K562 (cell line): Measurements from ENCODE around the gene SH2D7. TPM values are rescaled to one million over a fixed set of nuclear protein-coding genes. Genes with fewer than 3 reads are reported as not detected.
A peak's percentile ranks its signal among the peaks of the same experiment; 100 is the strongest.

Experiments
- CEBPB ChIP-seq: fragments of 450-650 bp; IDR thresholded peaks from 2 replicates; pipeline ENCODE4 v1.6.1; 2016; ENCODE audit warnings: missing genetic modification characterization, missing compliant biosample characterization
- CREB1 ChIP-seq, 2 experiments: sonication (generic) in 1 of 2; formaldehyde crosslinking in 1 of 2; IDR thresholded peaks; 2 replicates each; pipeline versions ENCODE4 v1.6.1 to v1.8.0; 2012 to 2022; ENCODE audit warnings: inconsistent platforms in 1 of 2, mild to moderate bottlenecking in 1 of 2, missing genetic modification reagents in 1 of 2, moderate library complexity in 1 of 2
- CTBP1 ChIP-seq: fragments of 450-650 bp; IDR thresholded peaks from 2 replicates; pipeline ENCODE4 v1.6.1; 2016; ENCODE audit warnings: borderline replicate concordance
- CXXC5 ChIP-seq: fragments of 250-450 bp; sonication (Bioruptor Pico); IDR thresholded peaks from 2 replicates; pipeline ENCODE4 v1.8.0; 2022; ENCODE audit warnings: inconsistent platforms, mild to moderate bottlenecking, moderate library complexity
- EGR1 ChIP-seq: fragments of 450-650 bp; conservative IDR thresholded peaks from 2 replicates; pipeline ENCODE4 v1.6.1; 2017; ENCODE audit warnings: mild to moderate bottlenecking
- GABPB1 ChIP-seq: sonication (generic); formaldehyde crosslinking; IDR thresholded peaks from 2 replicates; pipeline ENCODE4 v1.8.0; 2022; ENCODE audit warnings: mild to moderate bottlenecking, missing genetic modification reagents
- HMGN3 ChIP-seq: IDR thresholded peaks from 2 replicates; pipeline ENCODE4 v1.6.1; 2011; ENCODE audit warnings: borderline replicate concordance, low read depth, mild to moderate bottlenecking, mixed read lengths, low read length; ENCODE audit not compliant: insufficient read length; ENCODE audit errors: extremely low read depth
- L3MBTL2 ChIP-seq: fragments of 450-650 bp; IDR thresholded peaks from 2 replicates; pipeline ENCODE4 v1.6.1; 2016; ENCODE audit warnings: mild to moderate bottlenecking, moderate library complexity
- NR1H2 ChIP-seq: sonication (generic); formaldehyde crosslinking; IDR thresholded peaks from 2 replicates; pipeline ENCODE4 v1.4.0; 2020; ENCODE audit warnings: mild to moderate bottlenecking, missing genetic modification reagents
- NR2C2 ChIP-seq, 2 experiments: fragments of 200-800 bp in 1 of 2; sonication (Bioruptor generic) in 1 of 2; sonication (generic) in 1 of 2; formaldehyde crosslinking in 1 of 2; IDR thresholded peaks; 2 replicates each; pipeline versions ENCODE4 v1.6.1 to v1.8.0; 2016 to 2022; ENCODE audit warnings: mild to moderate bottlenecking in 1 of 2, missing compliant biosample characterization in 1 of 2, missing genetic modification characterization in 1 of 2, missing genetic modification reagents in 1 of 2
- NRF1 ChIP-seq, 2 experiments: fragments of 450-650 bp; IDR thresholded peaks in 1 of 2; conservative IDR thresholded peaks in 1 of 2; 2 replicates each; pipeline ENCODE4 v1.6.1; 2014; ENCODE audit warnings: mild to moderate bottlenecking in 2 of 2
- RB1 ChIP-seq: fragments of 450-650 bp; IDR thresholded peaks from 2 replicates; pipeline ENCODE4 v1.6.1; 2017; ENCODE audit warnings: low read depth, mild to moderate bottlenecking
- SIX5 ChIP-seq, 2 experiments: IDR thresholded peaks; 2 replicates each; pipeline ENCODE4 v1.6.1; 2011; ENCODE audit warnings: low read length in 2 of 2, borderline replicate concordance in 1 of 2, low read depth in 1 of 2, mild to moderate bottlenecking in 1 of 2, moderate library complexity in 1 of 2; ENCODE audit not compliant: insufficient read depth in 1 of 2
- TRIM25 ChIP-seq: fragments of 450-650 bp; IDR thresholded peaks from 2 replicates; pipeline ENCODE4 v1.7.0; 2016; ENCODE audit warnings: borderline replicate concordance
- XRCC5 ChIP-seq: fragments of 200-400 bp; formaldehyde crosslinking; IDR thresholded peaks from 2 replicates; pipeline ENCODE4 v1.6.1; 2017; ENCODE audit warnings: low read depth, mild to moderate bottlenecking, low read length
- ZBTB11 ChIP-seq, 3 experiments: fragments of 200-800 bp in 1 of 3; fragments of 250-450 bp in 1 of 3; fragments of 450-650 bp in 1 of 3; sonication (Bioruptor Pico) in 1 of 3; sonication (Bioruptor generic) in 1 of 3; formaldehyde crosslinking in 1 of 3; IDR thresholded peaks; 2 replicates each; pipeline versions ENCODE4 v1.6.1 to v1.8.0; 2016 to 2022; ENCODE audit warnings: mild to moderate bottlenecking in 2 of 3, missing genetic modification characterization in 2 of 3, missing compliant biosample characterization in 1 of 3, moderate library complexity in 1 of 3
- ZBTB2 ChIP-seq: fragments of 450-650 bp; IDR thresholded peaks from 2 replicates; pipeline ENCODE4 v1.6.1; 2016; ENCODE audit warnings: antibody characterized with exemption
- ZEB2 ChIP-seq: fragments of 450-650 bp; IDR thresholded peaks from 2 replicates; pipeline ENCODE4 v1.6.1; 2016
- ZFX ChIP-seq: sonication (generic); formaldehyde crosslinking; IDR thresholded peaks from 2 replicates; pipeline ENCODE4 v1.8.0; 2022; ENCODE audit warnings: mild to moderate bottlenecking, missing genetic modification reagents, moderate library complexity
- ZSCAN32 ChIP-seq: fragments of 450-650 bp; formaldehyde crosslinking; IDR thresholded peaks from 2 replicates; pipeline ENCODE4 v1.4.0; 2020; ENCODE audit warnings: mild to moderate bottlenecking, moderate library complexity
- polyA plus RNA-seq, 8 experiments: library from polyadenylated mRNA; depleted of rRNA in 4 of 8; stranded (reverse) in 5 of 8; unstranded in 3 of 8; fragments of >200 nt; fragmentation: Nextera tagmentation in 2 of 8; fragmentation: Illumina TruSeq in 1 of 8; extraction: Ambion mirVana in 2 of 8; extraction: Trizol in 1 of 8; gene quantifications; 2 replicates each; pipeline versions ENCODE4 v1.2.1 to v1.2.3, GENCODE V29; 2011 to 2014; ENCODE audit warnings: inconsistent platforms in 1 of 8, missing spikeins in 1 of 8
- total RNA-seq, 7 experiments: library from RNA; depleted of rRNA in 6 of 7; stranded (reverse); fragments of >200 nt in 6 of 7; fragmentation: Illumina TruSeq in 2 of 7; extraction: Trizol in 2 of 7; gene quantifications; 2 replicates each; pipeline versions ENCODE4 v1.2.1 to v1.2.3, GENCODE V29; 2011 to 2021; ENCODE audit warnings: low replicate concordance in 1 of 7

The SH2D7 gene
- total and polyA plus RNA-seq, 9 of the 15 experiments (the other 6 are each of a cell fraction or from before 2014, with no cell fraction given): not detected

- TF ChIP-seq CTBP1: peak; percentile 76
- 0 out of 2 replicates have a peak, but pooled peaks have one; percentile 39 for TF ChIP-seq ZBTB2
- TF ChIP-seq CXXC5 (CRISPR knock-in tag): peak; percentile 78
- TF ChIP-seq NR1H2 (CRISPR knock-in tag): no peak
- TF ChIP-seq ZBTB11 (CRISPR knock-in tag; IDR thresholded peaks at IDR 0.05): 0 out of 6 replicates have a peak, but pooled peaks of 1 of the 3 experiments have one; percentile 31
- peak; percentile 44; the same call in 1 of the 2 replicates for TF ChIP-seq RB1
- no peak for TF ChIP-seq XRCC5
- peak; percentile 60; the same call in 1 of the 2 replicates for TF ChIP-seq CEBPB (tag)
- TF ChIP-seq NRF1 (conservative IDR thresholded peaks at IDR 0.05 in 1 of 2, IDR thresholded peaks at IDR 0.05 in 1 of 2): peak; percentile 54 to 58; a peak in 2 of 4 replicates
- TF ChIP-seq ZSCAN32: no peak
- TF ChIP-seq SIX5 (IDR thresholded peaks at IDR 0.05; ENCODE audit: borderline replicate concordance in 1 of 2, insufficient read depth in 1 of 2, low read depth in 1 of 2, low read length in 2 of 2): peak in 1 of 2 experiments; percentile 48; a peak in 1 of 4 replicates
- peak; percentile 67; the same call in 1 of the 2 replicates for TF ChIP-seq L3MBTL2
- peak; percentile 60 for TF ChIP-seq HMGN3
- TF ChIP-seq GABPB1 (CRISPR knock-in tag): 0 out of 2 replicates have a peak, but pooled peaks have one; percentile 38
- peak; percentile 57 for TF ChIP-seq ZFX (CRISPR knock-in tag)
- no peak for TF ChIP-seq TRIM25
- peak; percentile 47; the same call in 1 of the 2 replicates for TF ChIP-seq CREB1 (IDR thresholded peaks at IDR 0.05)
- TF ChIP-seq CREB1 (CRISPR knock-in tag; IDR thresholded peaks at IDR 0.05): no peak
- TF ChIP-seq EGR1: peak; percentile 61
- TF ChIP-seq NR2C2 (CRISPR knock-in tag; IDR thresholded peaks at IDR 0.05): no peak
- peak; percentile 84 for TF ChIP-seq NR2C2 (tag; IDR thresholded peaks at IDR 0.05)
- TF ChIP-seq ZEB2: 0 out of 2 replicates have a peak, but pooled peaks have one; percentile 31
Observed at GRCh38 chr15:78077053-78077870, 15.1 kb upstream of the SH2D7 start, which contains the start of gene TBC1D2B (continued).
